Upper lobe of left lung (tissue), 6 donors: ENCODE measurements around the gene TMEM258. TPM values are rescaled to one million over a fixed set of nuclear protein-coding genes. Genes with fewer than 3 reads are reported as not detected.
A peak's percentile ranks its signal among the peaks of the same experiment; 100 is the strongest.

ENCODE experiments used
- ATAC-seq, 2 donors: fragments of 200-7000 bp; cut with Tn5 transposase; one replicate each; pipeline ENCODE4 v1.9.1; 2022; ENCODE audit warnings: mild to moderate bottlenecking in 2 of 2, moderate library complexity in 2 of 2; ENCODE audit not compliant: low FRiP score in 2 of 2
- DNase-seq, 2 donors: peaks; one replicate each; pipeline ENCODE4 v3.0.0-alpha.2; 2019 to 2020
- H3K27ac ChIP-seq, 4 donors: fragments of 200-600 bp; sonication (generic); one replicate each; pipeline ENCODE4 v1.5.1; 2016 to 2019
- H3K27me3 ChIP-seq, 4 donors: fragments of 200-600 bp; sonication (generic); one replicate each; pipeline ENCODE4 v1.5.1; 2017 to 2019
- H3K36me3 ChIP-seq, 4 donors: fragments of 200-600 bp; sonication (generic); one replicate each; pipeline ENCODE4 v1.5.1; 2016 to 2019
- H3K4me1 ChIP-seq, 4 donors: fragments of 200-600 bp; sonication (generic); one replicate each; pipeline ENCODE4 v1.5.1; 2018 to 2019
- H3K4me3 ChIP-seq, 4 donors: fragments of 200-600 bp; sonication (generic); one replicate each; pipeline ENCODE4 v1.5.1; 2017 to 2019; ENCODE audit warnings: mild to moderate bottlenecking in 2 of 4, moderate library complexity in 1 of 4
- H3K9me3 ChIP-seq, 4 donors: fragments of 200-600 bp; sonication (generic); one replicate each; pipeline ENCODE4 v1.5.1; 2018 to 2019
- EP300 ChIP-seq, 4 donors: sonication (generic); formaldehyde crosslinking; IDR thresholded peaks; one replicate each; pipeline ENCODE4 v1.5.1; 2017; ENCODE audit warnings: antibody characterized with exemption in 4 of 4, control low read depth in 2 of 4
- POLR2A ChIP-seq, 4 donors: fragments of 450-650 bp; IDR thresholded peaks; one replicate each; pipeline ENCODE4 v1.5.1; 2016 to 2017; ENCODE audit warnings: antibody characterized with exemption in 4 of 4, mild to moderate bottlenecking in 2 of 4
- POLR2AphosphoS5 ChIP-seq, 2 donors: sonication (generic); formaldehyde crosslinking; IDR thresholded peaks; one replicate each; pipeline ENCODE4 v1.5.1; 2017; ENCODE audit warnings: antibody characterized with exemption in 2 of 2
- WGBS, 2 donors: methylation state at CpG; one replicate each; pipeline ENCODE4 v1.1.5; 2017 to 2018; 5-methylcytosine and 5-hydroxymethylcytosine counted together
- total RNA-seq, 6 donors: library from RNA; depleted of rRNA in 4 of 6; stranded (reverse); fragments of >200 nt in 4 of 6; gene quantifications; one replicate each; pipeline versions ENCODE4 v1.1.0 to v1.2.1, GENCODE V29; 2016 to 2021
- TF ChIP-seq, protein P1 (sequence below), 6 experiments: fragments of 450-650 bp in 4 of 6; fragments of 200-600 bp in 2 of 6; sonication (generic) in 2 of 6; IDR thresholded peaks; one replicate each; pipeline ENCODE4 v1.5.1; 2016 to 2019; ENCODE audit warnings: antibody characterized with exemption in 6 of 6
- donor health status: DM: no; HTN: no; CAD: no; lungs with moderate emphysema.
- donor health status: DM: no; HTN: yes; CAD: no; lungs with severe emphysema.

TMEM258 gene
- total RNA-seq = 100 to 1,000 TPM in 1 of 6 donors, 10 to 100 TPM in 4, 1 to 10 TPM in 1; 8.4 to 106 (median 34.9) TPM

DNA sequence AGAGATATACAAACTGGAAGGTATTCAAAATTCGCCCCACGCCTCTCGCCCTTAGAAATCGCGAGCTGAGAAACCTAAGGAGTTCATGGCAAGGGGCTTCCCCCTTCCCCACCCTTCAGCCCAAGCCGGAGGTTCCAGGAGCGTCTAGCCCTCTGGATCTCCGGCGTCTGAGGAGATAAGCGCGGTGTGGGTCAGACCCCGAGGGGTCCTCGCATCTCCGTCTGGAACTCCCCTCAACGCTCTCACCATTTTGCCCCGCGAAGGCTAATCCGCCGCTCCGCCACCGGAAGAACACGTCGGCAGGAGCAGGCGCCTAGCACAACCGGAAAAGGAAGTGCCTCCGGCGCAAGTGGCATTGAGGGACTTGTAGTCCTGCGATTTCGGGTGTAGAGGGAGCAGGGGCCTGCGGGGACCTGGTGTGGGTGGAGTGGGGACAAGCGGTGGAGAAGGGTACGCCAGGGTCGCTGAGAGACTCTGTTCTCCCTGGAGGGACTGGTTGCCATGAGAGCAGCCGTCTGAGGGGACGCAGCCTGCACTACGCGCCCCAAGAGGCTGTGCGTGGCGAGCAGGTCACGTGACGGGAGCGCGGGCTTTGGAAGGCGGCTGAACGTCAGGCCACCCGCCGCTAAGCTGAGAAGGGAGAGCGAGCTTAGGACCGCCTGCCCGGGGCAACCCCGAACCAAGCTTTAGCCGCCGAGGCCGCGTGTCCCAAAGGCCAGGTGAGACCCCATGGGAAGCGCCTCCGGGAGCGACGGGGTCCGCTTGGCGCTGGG lies at the start of gene TMEM258, which contains the start of gene FEN1:
Gene TMEM258, minus strand, starts transcription at position 290 of the 773 bp plus-strand sequence. Its CDS starts 41 bp downstream, at position 249.
Gene FEN1, plus strand, starts transcription at position 602 of the 773 bp plus-strand sequence. CDS start 2,451 bp downstream, outside the sequence.
- WGBS, 2 donors = 0% methylated on average over 46 to 55 of the region's 61 CpGs
- peak within 1 kb of the TSS; percentile 96 to 99 (median 96) for H3K27ac ChIP-seq
- H3K4me1 ChIP-seq = peaks cover 18 to 26% (median 20%) of the 10 kb centered on the region in 4 donors
- TF ChIP-seq, protein P1, sequence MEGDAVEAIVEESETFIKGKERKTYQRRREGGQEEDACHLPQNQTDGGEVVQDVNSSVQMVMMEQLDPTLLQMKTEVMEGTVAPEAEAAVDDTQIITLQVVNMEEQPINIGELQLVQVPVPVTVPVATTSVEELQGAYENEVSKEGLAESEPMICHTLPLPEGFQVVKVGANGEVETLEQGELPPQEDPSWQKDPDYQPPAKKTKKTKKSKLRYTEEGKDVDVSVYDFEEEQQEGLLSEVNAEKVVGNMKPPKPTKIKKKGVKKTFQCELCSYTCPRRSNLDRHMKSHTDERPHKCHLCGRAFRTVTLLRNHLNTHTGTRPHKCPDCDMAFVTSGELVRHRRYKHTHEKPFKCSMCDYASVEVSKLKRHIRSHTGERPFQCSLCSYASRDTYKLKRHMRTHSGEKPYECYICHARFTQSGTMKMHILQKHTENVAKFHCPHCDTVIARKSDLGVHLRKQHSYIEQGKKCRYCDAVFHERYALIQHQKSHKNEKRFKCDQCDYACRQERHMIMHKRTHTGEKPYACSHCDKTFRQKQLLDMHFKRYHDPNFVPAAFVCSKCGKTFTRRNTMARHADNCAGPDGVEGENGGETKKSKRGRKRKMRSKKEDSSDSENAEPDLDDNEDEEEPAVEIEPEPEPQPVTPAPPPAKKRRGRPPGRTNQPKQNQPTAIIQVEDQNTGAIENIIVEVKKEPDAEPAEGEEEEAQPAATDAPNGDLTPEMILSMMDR (IDR thresholded peaks at IDR 0.05) = peak in 4 of 6 experiments; percentile 37 to 55 (median 42)
- peak in 3 of 4 donors; percentile 38 to 77 (median 76) for TF ChIP-seq POLR2A (IDR thresholded peaks at IDR 0.05)
- TF ChIP-seq EP300 (IDR thresholded peaks at IDR 0.05) = no peak
- peak; percentile 88 to 95 for TF ChIP-seq POLR2AphosphoS5 (IDR thresholded peaks at IDR 0.05)
- H3K27me3 ChIP-seq = no peaks in the 10 kb centered on the region
- H3K4me3 ChIP-seq = peak within 1 kb of the TSS; percentile 64 to 84 (median 75)
- ATAC-seq (peak; percentile 93 to 96), DNase-seq (peak; percentile 92 to 96)
- H3K9me3 ChIP-seq = no peaks in the 10 kb centered on the region
- H3K36me3 ChIP-seq = peaks cover 16 to 43% (median 33%) of the 10 kb centered on the region in 4 donors

DNA sequence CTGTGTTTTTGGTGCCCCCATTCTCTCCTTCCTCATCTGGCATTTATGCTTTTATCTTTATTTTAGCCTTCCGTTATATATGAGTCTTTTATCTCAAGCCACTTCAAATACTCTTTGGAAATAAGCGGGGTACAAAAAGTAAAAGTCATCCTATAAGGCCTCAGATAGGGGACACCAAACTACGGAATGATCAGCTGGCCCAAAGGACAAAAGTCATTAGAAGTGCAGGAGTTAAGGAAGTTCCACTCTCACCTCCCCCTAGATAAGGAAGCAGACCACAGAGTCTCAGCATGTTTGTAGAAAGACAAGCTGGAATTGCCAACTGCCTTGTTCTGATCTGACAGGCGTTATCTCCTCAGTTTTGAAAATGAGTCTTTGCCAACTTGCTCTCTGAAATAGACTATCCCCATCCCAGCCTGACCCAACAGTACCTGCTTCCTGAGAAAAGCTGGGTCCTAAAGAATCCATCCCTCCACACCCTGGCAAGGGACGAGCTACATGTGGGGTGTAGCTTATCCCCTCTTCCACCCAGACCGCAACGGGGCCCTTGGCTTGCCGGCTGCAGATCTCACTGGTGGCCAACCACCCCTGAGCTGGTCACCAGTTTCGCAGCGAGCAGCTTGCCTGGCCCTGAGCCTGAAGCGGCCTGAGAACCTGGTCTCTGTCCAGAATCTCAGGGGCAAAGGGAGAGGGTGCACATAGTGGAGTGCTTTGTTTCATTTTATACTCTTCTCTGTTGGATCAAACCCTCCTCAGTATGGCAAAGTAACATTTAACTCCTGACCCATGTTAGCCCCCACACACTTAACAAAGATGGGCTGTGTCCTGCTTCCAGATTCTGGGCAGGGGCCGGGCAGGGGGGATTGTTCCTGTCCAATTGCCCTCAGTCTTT lies 49.5 kb upstream of the TMEM258 start:
- Histone ChIP-seq H3K27me3 (no peaks in the 10 kb centered on the region), H3K4me3 (no peak overlapping the region), H3K9me3 (no peaks in the 10 kb centered on the region), H3K36me3 (peaks cover 0 to 50% (median 30%) of the 10 kb centered on the region in 4 donors), H3K4me1 (no peaks in the 10 kb centered on the region), H3K27ac (no peak overlapping the region)
- WGBS, 2 donors = 87 to 91% methylated on average over 12 of the region's 12 CpGs
- no peak for TF ChIP-seq EP300 (IDR thresholded peaks at IDR 0.05)
- no peak for TF ChIP-seq POLR2AphosphoS5 (IDR thresholded peaks at IDR 0.05)
- TF ChIP-seq, protein P1 (IDR thresholded peaks at IDR 0.05) = no peak
- DNase-seq (no peak), ATAC-seq (no peak)

DNA sequence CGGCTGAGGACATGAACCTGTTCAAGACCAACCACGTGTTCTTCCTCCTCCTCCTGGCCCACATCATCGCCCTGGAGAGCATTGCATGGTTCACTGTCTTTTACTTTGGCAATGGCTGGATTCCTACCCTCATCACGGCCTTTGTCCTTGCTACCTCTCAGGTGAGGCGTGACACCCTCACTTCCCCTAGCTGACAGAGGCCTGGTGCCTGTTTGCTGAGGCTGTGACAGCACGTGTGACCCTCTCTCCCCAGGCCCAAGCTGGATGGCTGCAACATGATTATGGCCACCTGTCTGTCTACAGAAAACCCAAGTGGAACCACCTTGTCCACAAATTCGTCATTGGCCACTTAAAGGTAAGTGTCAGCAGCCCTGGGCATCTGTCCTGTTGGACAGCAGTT lies 48.0 kb upstream of the TMEM258 start:
- ATAC-seq (no peak), DNase-seq (no peak)
- no peak overlapping the region for H3K27ac ChIP-seq
- H3K4me3 ChIP-seq = no peak overlapping the region
- H3K36me3 ChIP-seq = peaks cover 0 to 50% (median 30%) of the 10 kb centered on the region in 4 donors
- no peaks in the 10 kb centered on the region for H3K27me3 ChIP-seq
- H3K9me3 ChIP-seq = no peaks in the 10 kb centered on the region
- peaks cover 0 to 3% (median 3%) of the 10 kb centered on the region in 4 donors for H3K4me1 ChIP-seq
- TF ChIP-seq, protein P1 (IDR thresholded peaks at IDR 0.05) = no peak
- TF ChIP-seq POLR2A (IDR thresholded peaks at IDR 0.05) (no peak), EP300 (IDR thresholded peaks at IDR 0.05) (no peak), POLR2AphosphoS5 (IDR thresholded peaks at IDR 0.05) (no peak)
- 93 to 95% methylated on average over 6 to 7 of the region's 7 CpGs for WGBS, 2 donors

DNA sequence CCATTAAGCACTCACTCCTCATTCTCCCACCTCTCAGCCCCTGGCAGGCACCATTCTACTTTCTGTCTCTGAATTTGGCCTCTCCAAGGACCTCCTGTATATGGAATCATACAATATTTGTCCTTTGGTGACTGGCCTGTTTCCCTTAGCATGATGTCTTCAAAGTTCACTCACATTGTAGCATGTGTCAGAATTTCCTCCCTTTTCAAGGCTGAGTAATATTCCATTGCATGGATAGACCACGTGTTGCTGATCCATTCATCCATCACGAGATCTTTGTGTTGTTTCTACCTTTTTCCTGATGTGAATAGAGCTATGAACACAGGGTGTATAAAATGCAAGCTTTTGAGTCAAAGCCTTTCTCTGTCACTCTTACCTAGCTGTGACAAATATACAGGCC lies 47.3 kb upstream of the TMEM258 start:
- peaks cover 0 to 47% (median 30%) of the 10 kb centered on the region in 4 donors for H3K36me3 ChIP-seq
- H3K4me1 ChIP-seq = peaks cover 6 to 9% (median 9%) of the 10 kb centered on the region in 4 donors
- 95 to 98% methylated on average over 2 of the region's 2 CpGs for WGBS, 2 donors
- H3K27ac ChIP-seq = no peak overlapping the region
- no peaks in the 10 kb centered on the region for H3K9me3 ChIP-seq
- H3K4me3 ChIP-seq = no peak overlapping the region
- no peak for ATAC-seq
- DNase-seq = no peak
- no peaks in the 10 kb centered on the region for H3K27me3 ChIP-seq
- TF ChIP-seq EP300 (IDR thresholded peaks at IDR 0.05) (no peak), POLR2A (IDR thresholded peaks at IDR 0.05) (no peak)
- TF ChIP-seq, protein P1 (IDR thresholded peaks at IDR 0.05) = no peak
